PC-9 (cell line): ENCODE results near the gene ZNF429. TPM values are rescaled to one million over a fixed set of nuclear protein-coding genes. Genes with fewer than 3 reads are reported as not detected.
"Not testable (repeated sequence)": the region's sequence is repeated elsewhere in the genome, so short reads cannot be mapped to it uniquely, and the experiment has no call there.

Experiments used
- BruUV-seq: library from RNA; stranded (reverse); fragments of 400-500 nt; replicated peaks from 2 replicates; lab custom pipeline; 2021; lab: Mats Ljungman, UMichigan
- CTCF ChIA-PET: fragments of 300-600 bp; sonication (Branson Sonifier 250); formaldehyde crosslinking; loops from one replicate; lab custom pipeline; 2022; ENCODE audit warnings: antibody characterized with exemption; lab: Charles Lee
- POLR2A ChIA-PET: fragments of 300-600 bp; sonication (Branson Sonifier 250); formaldehyde crosslinking; loops from one replicate; lab custom pipeline; 2022; ENCODE audit warnings: antibody characterized with exemption; ENCODE audit not compliant: unreplicated experiment; lab: Charles Lee
- DNase-seq, 2 experiments: peaks; one replicate each; pipeline versions ENCODE4 v3.0.0 to v3.0.0-alpha.2; 2015 to 2022; ENCODE audit warnings: mixed read lengths in 1 of 2
- H2AFZ ChIP-seq: fragments of 200-600 bp; sonication (generic); 2 replicates; pipeline ENCODE4 v1.8.1; 2017; ENCODE audit warnings: antibody characterized with exemption
- H3F3A ChIP-seq: fragments of 200-600 bp; sonication (generic); 2 replicates; pipeline ENCODE4 v1.8.1; 2017; ENCODE audit warnings: antibody characterized with exemption, mild to moderate bottlenecking, low read depth; ENCODE audit not compliant: insufficient read depth
- H3K27ac ChIP-seq: fragments of 200-600 bp; sonication (generic); 2 replicates; pipeline ENCODE4 v1.6.1; 2016; ENCODE audit warnings: mixed run types
- H3K27me3 ChIP-seq: fragments of 200-600 bp; sonication (generic); 2 replicates; pipeline ENCODE4 v1.6.1; 2016; ENCODE audit warnings: low read depth, mixed run types; ENCODE audit not compliant: insufficient read depth
- H3K36me3 ChIP-seq: fragments of 200-600 bp; sonication (generic); 2 replicates; pipeline ENCODE4 v1.6.1; 2016; ENCODE audit warnings: low read depth, mixed run types
- H3K4me1 ChIP-seq: fragments of 200-600 bp; sonication (generic); replicated peaks from 2 replicates; pipeline ENCODE4 v1.6.1; 2016; ENCODE audit warnings: mixed run types; ENCODE audit not compliant: insufficient read depth
- H3K4me2 ChIP-seq: fragments of 200-600 bp; sonication (generic); 2 replicates; pipeline ENCODE4 v1.6.1; 2017; ENCODE audit warnings: mixed run types
- H3K4me3 ChIP-seq: fragments of 200-600 bp; sonication (generic); 2 replicates; pipeline ENCODE4 v1.6.1; 2016; ENCODE audit warnings: mixed run types
- H3K79me2 ChIP-seq: fragments of 200-600 bp; sonication (generic); 2 replicates; pipeline ENCODE4 v1.6.1; 2017; ENCODE audit warnings: low read depth, mixed run types
- H3K9me2 ChIP-seq: fragments of 200-600 bp; sonication (generic); 2 replicates; pipeline ENCODE4 v1.8.1; 2017; ENCODE audit warnings: mild to moderate bottlenecking; ENCODE audit not compliant: insufficient read depth
- H3K9me3 ChIP-seq: fragments of 200-600 bp; sonication (generic); 2 replicates; pipeline ENCODE4 v1.8.1; 2016; ENCODE audit warnings: low read depth; ENCODE audit not compliant: insufficient read depth
- H4K20me1 ChIP-seq: fragments of 200-600 bp; sonication (generic); 2 replicates; pipeline ENCODE4 v1.8.1; 2017; ENCODE audit not compliant: insufficient read depth
- EZH2 ChIP-seq: fragments of 200-600 bp; sonication (generic); IDR thresholded peaks from 2 replicates; pipeline ENCODE4 v1.8.0; 2017; ENCODE audit warnings: antibody characterized with exemption, low read depth
- intact Hi-C: fragments of 100-400 bp; cut with micrococcal nuclease; formaldehyde crosslinking; loops from one replicate; pipeline ENCODE4 v1.10.0; 2022; ENCODE audit not compliant: unreplicated experiment
- total RNA-seq: library from RNA; stranded (reverse); gene quantifications from 2 replicates; pipeline ENCODE4 v1.2.3, GENCODE V29; 2021
- TF ChIP-seq, protein P1 (sequence below): fragments of 200-600 bp; sonication (generic); conservative IDR thresholded peaks from 2 replicates; pipeline ENCODE4 v1.6.1; 2017; ENCODE audit warnings: mixed run types, antibody characterized with exemption, mild to moderate bottlenecking, moderate library complexity

The ZNF429 gene
- total RNA-seq, 1 experiment from 2014 or later: 10.0 TPM

DNA sequence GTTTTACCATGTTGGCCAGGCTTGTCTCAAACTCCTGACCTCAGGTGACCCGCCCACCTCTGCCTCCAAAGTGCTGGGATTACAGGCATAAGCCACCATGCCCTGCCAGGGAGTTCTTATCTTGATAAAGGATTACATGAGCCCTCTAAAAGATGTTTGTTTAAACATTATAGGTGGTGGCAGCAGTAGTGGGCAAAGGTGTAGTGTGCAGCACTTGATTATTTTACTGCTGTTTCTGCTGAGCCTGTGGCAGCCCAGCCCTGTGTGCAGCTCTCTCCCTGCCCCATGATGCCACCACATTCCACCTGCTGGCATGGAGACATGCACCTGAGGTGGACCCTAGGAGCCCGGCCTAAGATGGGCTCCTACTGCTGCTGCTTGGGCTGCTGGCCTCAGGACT, 54.0 kb downstream of the ZNF429 start:
- Histone ChIP-seq H3K27me3 (no peaks in the 10 kb centered on the region), H3K4me2 (no peak overlapping the region), H3F3A (no peaks in the 10 kb centered on the region), H2AFZ (no peak overlapping the region), H3K36me3 (no peaks in the 10 kb centered on the region), H3K4me3 (no peak overlapping the region), H3K9me3 (peaks cover 22% of the 10 kb centered on the region), H3K79me2 (no peaks in the 10 kb centered on the region), H3K27ac (no peak overlapping the region), H4K20me1 (no peaks in the 10 kb centered on the region), H3K9me2 (no peaks in the 10 kb centered on the region), H3K4me1 (no peaks in the 10 kb centered on the region)
- ChIA-PET POLR2A (no interaction called here), CTCF (no interaction called here)
- DNase-seq: no peak
- intact Hi-C loops: no loop called here
- no TSS peak for BruUV-seq
- TF ChIP-seq, protein P1, sequence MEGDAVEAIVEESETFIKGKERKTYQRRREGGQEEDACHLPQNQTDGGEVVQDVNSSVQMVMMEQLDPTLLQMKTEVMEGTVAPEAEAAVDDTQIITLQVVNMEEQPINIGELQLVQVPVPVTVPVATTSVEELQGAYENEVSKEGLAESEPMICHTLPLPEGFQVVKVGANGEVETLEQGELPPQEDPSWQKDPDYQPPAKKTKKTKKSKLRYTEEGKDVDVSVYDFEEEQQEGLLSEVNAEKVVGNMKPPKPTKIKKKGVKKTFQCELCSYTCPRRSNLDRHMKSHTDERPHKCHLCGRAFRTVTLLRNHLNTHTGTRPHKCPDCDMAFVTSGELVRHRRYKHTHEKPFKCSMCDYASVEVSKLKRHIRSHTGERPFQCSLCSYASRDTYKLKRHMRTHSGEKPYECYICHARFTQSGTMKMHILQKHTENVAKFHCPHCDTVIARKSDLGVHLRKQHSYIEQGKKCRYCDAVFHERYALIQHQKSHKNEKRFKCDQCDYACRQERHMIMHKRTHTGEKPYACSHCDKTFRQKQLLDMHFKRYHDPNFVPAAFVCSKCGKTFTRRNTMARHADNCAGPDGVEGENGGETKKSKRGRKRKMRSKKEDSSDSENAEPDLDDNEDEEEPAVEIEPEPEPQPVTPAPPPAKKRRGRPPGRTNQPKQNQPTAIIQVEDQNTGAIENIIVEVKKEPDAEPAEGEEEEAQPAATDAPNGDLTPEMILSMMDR: no peak
- TF ChIP-seq EZH2: no peak

DNA sequence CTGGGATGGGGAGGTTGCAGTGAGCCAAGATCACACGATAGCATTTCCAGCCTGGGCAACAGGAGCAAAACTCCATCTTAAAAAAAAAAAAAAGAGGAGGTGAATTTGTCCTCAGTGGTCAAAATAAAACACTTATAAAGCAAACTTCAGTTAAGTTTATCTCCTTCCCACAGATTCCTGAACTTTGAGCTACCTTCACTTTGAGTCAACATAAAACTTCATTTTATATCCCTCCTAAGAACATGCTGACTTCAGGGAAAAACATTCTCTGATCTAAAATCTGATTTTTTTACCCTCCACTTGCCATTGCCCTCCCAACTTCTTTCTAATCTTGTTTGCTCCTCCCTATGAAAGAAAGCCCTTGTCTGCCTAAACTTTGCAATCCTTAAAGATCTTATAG, 59.0 kb downstream of the ZNF429 start:
- no peak overlapping the region for H3K4me3 ChIP-seq
- no peak overlapping the region for H3K4me2 ChIP-seq
- no peak for DNase-seq
- no peaks in the 10 kb centered on the region for H3K36me3 ChIP-seq
- H3K4me1 ChIP-seq: no peaks in the 10 kb centered on the region
- no peaks in the 10 kb centered on the region for H3K27me3 ChIP-seq
- no peak overlapping the region for H2AFZ ChIP-seq
- TF ChIP-seq, protein P1: no peak
- no peak for TF ChIP-seq EZH2
- intact Hi-C loops: no loop called here
- no peaks in the 10 kb centered on the region for H3K9me2 ChIP-seq
- H3F3A ChIP-seq: no peaks in the 10 kb centered on the region
- CTCF ChIA-PET: no interaction called here
- no TSS peak for BruUV-seq
- no peaks in the 10 kb centered on the region for H4K20me1 ChIP-seq
- POLR2A ChIA-PET: interaction anchor here (0.6 kb wide), 1 partner anchor 1326 kb away, joined by 11 read pairs; no protein-coding TSS in a partner anchor
- no peaks in the 10 kb centered on the region for H3K79me2 ChIP-seq
- H3K9me3 ChIP-seq: peaks cover 7% of the 10 kb centered on the region; the same call in 1 of the 2 replicates
- no peak overlapping the region for H3K27ac ChIP-seq

DNA sequence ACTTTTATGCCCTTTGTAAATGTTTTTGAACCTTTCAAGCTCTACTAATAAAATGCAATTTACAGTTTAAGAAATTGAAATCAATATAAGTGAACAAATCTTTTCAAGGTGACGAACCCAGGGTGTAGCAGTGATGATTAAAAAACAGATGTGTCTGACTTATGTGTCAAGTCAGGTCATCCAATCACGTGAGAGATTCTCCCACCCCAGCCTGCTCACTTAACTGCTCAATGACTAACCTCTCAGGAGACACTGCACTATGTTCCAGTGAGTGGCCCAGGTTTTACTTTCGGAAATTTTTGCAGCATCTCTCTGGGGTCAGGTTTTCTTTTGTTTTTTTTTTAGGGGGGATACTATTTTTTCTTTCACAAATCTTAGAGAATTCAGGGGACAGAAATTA, 60.7 kb downstream of the ZNF429 start:
- no peak overlapping the region for H3K27ac ChIP-seq
- intact Hi-C loops: no loop called here
- H3K4me1 ChIP-seq: no peaks in the 10 kb centered on the region
- DNase-seq: no peak
- TF ChIP-seq, protein P1: no peak
- no peaks in the 10 kb centered on the region for H4K20me1 ChIP-seq
- no peaks in the 10 kb centered on the region for H3K27me3 ChIP-seq
- H3F3A ChIP-seq: no peaks in the 10 kb centered on the region
- H2AFZ ChIP-seq: no peak overlapping the region
- BruUV-seq: no TSS peak
- H3K4me3 ChIP-seq: no peak overlapping the region
- POLR2A ChIA-PET: no interaction called here
- no peaks in the 10 kb centered on the region for H3K9me2 ChIP-seq
- no peak overlapping the region for H3K4me2 ChIP-seq
- CTCF ChIA-PET: no interaction called here
- H3K79me2 ChIP-seq: no peaks in the 10 kb centered on the region
- no peaks in the 10 kb centered on the region for H3K36me3 ChIP-seq
- H3K9me3 ChIP-seq: peaks cover 7% of the 10 kb centered on the region; the same call in 1 of the 2 replicates

DNA sequence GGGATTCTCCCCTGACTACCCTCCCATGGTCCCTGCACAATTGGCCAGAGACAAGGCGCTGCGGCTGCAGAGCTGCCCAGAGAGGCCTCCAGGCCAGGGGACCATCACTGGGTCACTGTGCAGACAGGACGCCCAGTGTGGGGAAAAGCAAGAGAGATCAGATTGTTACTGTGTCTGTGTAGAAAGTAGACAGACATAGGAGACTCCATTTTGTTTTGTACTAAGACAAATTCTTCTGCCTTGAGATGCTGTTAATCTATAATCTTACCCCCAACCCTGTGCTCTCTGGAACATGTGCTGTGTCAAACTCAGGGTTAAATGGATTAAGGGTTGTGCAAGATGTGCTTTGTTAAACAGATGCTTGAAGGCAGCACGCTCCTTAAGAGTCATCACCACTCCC, 62.4 kb downstream of the ZNF429 start:
- H3K4me1 ChIP-seq, H4K20me1 ChIP-seq, H3K4me3 ChIP-seq, H3F3A ChIP-seq, BruUV-seq, H3K27ac ChIP-seq, intact Hi-C loops, H3K79me2 ChIP-seq, DNase-seq, H3K4me2 ChIP-seq, H2AFZ ChIP-seq, H3K27me3 ChIP-seq, POLR2A ChIA-PET, CTCF ChIA-PET, H3K36me3 ChIP-seq, H3K9me3 ChIP-seq, H3K9me2 ChIP-seq: not testable (repeated sequence)
